GM18873 (cell line): ENCODE data around the gene ZNF750.
"Not testable (repeated sequence)": the region's sequence is repeated elsewhere in the genome, so short reads cannot be mapped to it uniquely, and the experiment has no call there.

Experiments used
- ATAC-seq: cut with Tn5 transposase; IDR thresholded peaks from one replicate; pipeline ENCODE4 v1.9.1; 2021; ENCODE audit warnings: mild to moderate bottlenecking, moderate library complexity, moderate number of reproducible peaks; ENCODE audit not compliant: unreplicated experiment, low FRiP score

ZNF750 gene

GRCh38 chr17:82799591-82799990, 40.2 kb downstream of the ZNF750 start:
- ATAC-seq: no peak

- ATAC-seq: no peak
These were observed 41.1 kb downstream of the ZNF750 start for GRCh38 chr17:82798752-82799151.

- no peak for ATAC-seq
These were observed 42.8 kb downstream of the ZNF750 start for GRCh38 chr17:82797061-82797460.

GRCh38 chr17:82795615-82796014, 44.2 kb downstream of the ZNF750 start:
- no peak for ATAC-seq

GRCh38 chr17:82794781-82795482, 44.9 kb downstream of the ZNF750 start:
- no peak for ATAC-seq

- ATAC-seq: no peak
These were observed 45.7 kb downstream of the ZNF750 start for GRCh38 chr17:82793974-82794630.

- ATAC-seq: no peak
These were observed 48.3 kb downstream of the ZNF750 start for GRCh38 chr17:82791532-82791931.

GRCh38 chr17:82790391-82790790, 49.4 kb downstream of the ZNF750 start:
- no peak for ATAC-seq

GRCh38 chr17:82789806-82790205, 50.0 kb downstream of the ZNF750 start:
- ATAC-seq: no peak

GRCh38 chr17:82789051-82789592, 50.7 kb downstream of the ZNF750 start:
- ATAC-seq: no peak

GRCh38 chr17:82788206-82789001, 51.4 kb downstream of the ZNF750 start:
- ATAC-seq: no peak

GRCh38 chr17:82787081-82787848, 52.6 kb downstream of the ZNF750 start:
- ATAC-seq: no peak

- no peak for ATAC-seq
These were observed 53.4 kb downstream of the ZNF750 start for GRCh38 chr17:82786427-82786826.

GRCh38 chr17:82785581-82785980, 54.2 kb downstream of the ZNF750 start:
- not testable (repeated sequence) for ATAC-seq

GRCh38 chr17:82783498-82783897, 56.3 kb downstream of the ZNF750 start:
- no peak for ATAC-seq

- no peak for ATAC-seq
These were observed 57.1 kb downstream of the ZNF750 start for GRCh38 chr17:82782657-82783207.

- no peak for ATAC-seq
These were observed 57.9 kb downstream of the ZNF750 start for GRCh38 chr17:82781894-82782274.

- ATAC-seq: no peak
These were observed 58.6 kb downstream of the ZNF750 start for GRCh38 chr17:82780971-82781893.

GRCh38 chr17:82780195-82780594, 59.6 kb downstream of the ZNF750 start:
- no peak for ATAC-seq
